Ovary (tissue), 10 donors: ENCODE data around the gene TET3. TPM values are rescaled to one million over a fixed set of nuclear protein-coding genes. Genes with fewer than 3 reads are reported as not detected.

ENCODE experiments used
- DNase-seq, 5 donors: peaks; one replicate each; pipeline ENCODE4 v3.0.0-alpha.2; 2019 to 2020
- H3K27ac ChIP-seq, 2 donors: fragments of 200-600 bp; one replicate each; pipeline versions ENCODE4 v1.5.1 to v1.8.0; 2019 to 2022
- H3K27me3 ChIP-seq: fragments of 200-600 bp; one replicate; pipeline ENCODE4 v1.8.0; 2022
- H3K36me3 ChIP-seq: fragments of 200-600 bp; sonication (generic); one replicate; pipeline ENCODE4 v1.5.1; 2019
- H3K4me1 ChIP-seq: one replicate; pipeline ENCODE4 v1.8.1; 2013; ENCODE audit warnings: mild to moderate bottlenecking, moderate library complexity; ENCODE audit not compliant: insufficient read depth
- H3K4me3 ChIP-seq: fragments of 200-600 bp; sonication (generic); one replicate; pipeline ENCODE4 v1.5.1; 2017
- H3K9me3 ChIP-seq, 2 donors: fragments of 200-600 bp in 1 of 2; sonication (generic) in 1 of 2; one replicate each; pipeline versions ENCODE4 v1.5.1 to v1.8.1; 2013 to 2019; ENCODE audit warnings: mild to moderate bottlenecking in 1 of 2, moderate library complexity in 1 of 2
- EP300 ChIP-seq: sonication (generic); formaldehyde crosslinking; IDR thresholded peaks from one replicate; pipeline ENCODE4 v1.6.1; 2017; ENCODE audit warnings: antibody characterized with exemption
- POLR2A ChIP-seq: fragments of 450-650 bp; IDR thresholded peaks from one replicate; pipeline ENCODE4 v1.6.1; 2017; ENCODE audit warnings: antibody characterized with exemption, mild to moderate bottlenecking, moderate library complexity
- WGBS, 3 donors: extraction: QIAGEN DNeasy Blood & Tissue Kit in 1 of 3; methylation state at CpG; one replicate each; pipeline versions ENCODE4 v1.1.5 to v1.1.7; 2013 to 2017; 5-methylcytosine and 5-hydroxymethylcytosine counted together
- intact Hi-C, 4 donors: fragments of 100-400 bp; cut with DNase I; formaldehyde crosslinking; loops; one replicate each; pipeline versions ENCODE4 v1.11.0 to v1.15.1; 2022 to 2023
- long read RNA-seq, 3 donors: library from polyadenylated mRNA in 2 of 3; unstranded in 2 of 3; transcript quantifications; one replicate each; pipeline ENCODE4 v2.0.0 and lab custom pipeline, GENCODE V29; 2021 to 2026
- polyA plus RNA-seq, 2 donors: library from polyadenylated mRNA; stranded (reverse); fragments of 200-250 nt in 1 of 2; fragments of 350-450 nt in 1 of 2; fragmentation: Illumina TruSeq in 1 of 2; extraction: RNeasy Lipid Tissue Mini Kit (QIAGEN cat#74804) in 1 of 2; gene quantifications; one replicate each; pipeline ENCODE4 v1.2.3, GENCODE V29; 2013 to 2014
- total RNA-seq, 7 donors: library from RNA; depleted of rRNA in 2 of 7; stranded (reverse); fragments of >200 nt in 2 of 7; fragmentation: NEBNext Ultra II Directional in 3 of 7; extraction: Animal tissue kit (Norgen Biotek cat#: 25700) in 3 of 7; gene quantifications; one replicate each; pipeline versions ENCODE4 v1.1.0 to v1.2.4, GENCODE V29; 2016 to 2023
- TF ChIP-seq, protein P1 (sequence below), 3 donors: fragments of 450-650 bp in 2 of 3; fragments of 200-600 bp in 1 of 3; IDR thresholded peaks; one replicate each; pipeline versions ENCODE4 v1.5.1 to v1.8.0; 2016 to 2022; ENCODE audit warnings: antibody characterized with exemption in 3 of 3, mild to moderate bottlenecking in 1 of 3
- donor health status: DM: no; HTN: no; CAD: no; lungs with moderate emphysema.
- donor health status: DM: no; HTN: no; CAD: no.
- donor health status: Bipolar disorder and iron deficiency.
- donor health status: DM: yes; HTN: yes; CAD: no.
- donor health status: DM: no; HTN: no; CAD: no.
- donor health status: DM: yes; HTN: yes; CAD: no.

TET3 gene
- 10 to 100 TPM in 2 of 7 donors, 1 to 10 TPM in 5; 5.1 to 13.5 (median 7.9) TPM for total RNA-seq
- 1 to 10 TPM; 2.6 to 3.3 TPM for polyA plus RNA-seq
- long read RNA-seq, donor 1, partial matches to known transcripts, result 1 of 6 reads
- long read RNA-seq, donor 1, other reads (novel, unspliced or antisense), result 5 of 6 reads
- long read RNA-seq, donor 2, result 0 reads
- long read RNA-seq, donor 3, partial matches to known transcripts, result 0 of 6 reads
- long read RNA-seq, donor 3, other reads (novel, unspliced or antisense), result 6 of 6 reads

DNA sequence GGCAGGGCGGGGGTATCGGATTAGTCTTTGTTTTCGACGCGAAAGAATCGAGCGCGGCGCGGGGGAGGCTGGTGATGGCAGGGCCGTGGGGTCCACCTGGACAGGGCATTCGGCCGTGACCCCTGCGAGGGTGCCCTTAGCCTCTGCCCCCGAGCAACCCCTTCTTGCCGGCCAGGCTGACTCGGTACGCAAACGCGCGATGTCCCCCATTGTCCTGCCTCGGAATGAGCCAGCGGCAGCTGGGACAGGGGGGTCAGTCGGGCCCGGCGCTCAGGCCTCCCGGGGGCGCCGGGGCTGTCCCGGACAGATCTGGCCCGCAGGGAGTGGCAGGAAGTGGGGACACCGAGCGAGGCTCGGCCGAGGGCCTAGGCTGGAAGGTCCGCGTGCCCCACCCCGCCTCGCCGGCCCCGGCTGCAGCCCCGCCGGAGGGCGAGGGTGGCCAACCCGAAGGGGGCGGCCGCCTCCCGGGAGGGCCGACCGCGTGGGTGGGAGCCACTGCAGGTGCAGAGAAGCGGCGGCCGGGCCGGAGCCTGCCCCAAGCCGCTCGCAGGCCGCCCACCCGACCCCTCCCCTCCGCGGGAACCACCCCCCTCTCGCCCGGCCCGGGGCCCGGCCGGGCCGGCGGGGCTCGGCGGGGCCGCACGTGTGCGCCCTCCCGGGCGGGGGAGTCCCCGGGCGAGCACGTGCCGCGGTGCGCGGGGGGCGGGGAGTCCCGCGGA is at the start of gene TET3:
TET3 (plus strand) TSS at position 708 of the 719 bp plus-strand sequence. CDS start 1,494 bp downstream, outside the sequence.
- intact Hi-C loops, result loop anchor here in 1 of 4 donors (2.0 kb wide), 1 partner anchor 16 kb away; no protein-coding TSS in a partner anchor
- Histone ChIP-seq H3K4me3 (peak within 1 kb of the TSS; percentile 51), H3K9me3 (no peaks in the 10 kb centered on the region), H3K27me3 (no peaks in the 10 kb centered on the region), H3K36me3 (no peaks in the 10 kb centered on the region), H3K27ac (peak within 1 kb of the TSS in 1 of 2 donors; percentile 40), H3K4me1 (peaks cover 16% of the 10 kb centered on the region)
- 1 to 2% (median 2%) methylated on average over 32 to 80 of the region's 85 CpGs for WGBS, 3 donors
- peak in 4 of 5 donors; percentile 49 to 70 (median 54) for DNase-seq
- TF ChIP-seq EP300 (no peak), POLR2A (no peak)
- TF ChIP-seq, protein P1, sequence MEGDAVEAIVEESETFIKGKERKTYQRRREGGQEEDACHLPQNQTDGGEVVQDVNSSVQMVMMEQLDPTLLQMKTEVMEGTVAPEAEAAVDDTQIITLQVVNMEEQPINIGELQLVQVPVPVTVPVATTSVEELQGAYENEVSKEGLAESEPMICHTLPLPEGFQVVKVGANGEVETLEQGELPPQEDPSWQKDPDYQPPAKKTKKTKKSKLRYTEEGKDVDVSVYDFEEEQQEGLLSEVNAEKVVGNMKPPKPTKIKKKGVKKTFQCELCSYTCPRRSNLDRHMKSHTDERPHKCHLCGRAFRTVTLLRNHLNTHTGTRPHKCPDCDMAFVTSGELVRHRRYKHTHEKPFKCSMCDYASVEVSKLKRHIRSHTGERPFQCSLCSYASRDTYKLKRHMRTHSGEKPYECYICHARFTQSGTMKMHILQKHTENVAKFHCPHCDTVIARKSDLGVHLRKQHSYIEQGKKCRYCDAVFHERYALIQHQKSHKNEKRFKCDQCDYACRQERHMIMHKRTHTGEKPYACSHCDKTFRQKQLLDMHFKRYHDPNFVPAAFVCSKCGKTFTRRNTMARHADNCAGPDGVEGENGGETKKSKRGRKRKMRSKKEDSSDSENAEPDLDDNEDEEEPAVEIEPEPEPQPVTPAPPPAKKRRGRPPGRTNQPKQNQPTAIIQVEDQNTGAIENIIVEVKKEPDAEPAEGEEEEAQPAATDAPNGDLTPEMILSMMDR (IDR thresholded peaks at IDR 0.05), result no peak

DNA sequence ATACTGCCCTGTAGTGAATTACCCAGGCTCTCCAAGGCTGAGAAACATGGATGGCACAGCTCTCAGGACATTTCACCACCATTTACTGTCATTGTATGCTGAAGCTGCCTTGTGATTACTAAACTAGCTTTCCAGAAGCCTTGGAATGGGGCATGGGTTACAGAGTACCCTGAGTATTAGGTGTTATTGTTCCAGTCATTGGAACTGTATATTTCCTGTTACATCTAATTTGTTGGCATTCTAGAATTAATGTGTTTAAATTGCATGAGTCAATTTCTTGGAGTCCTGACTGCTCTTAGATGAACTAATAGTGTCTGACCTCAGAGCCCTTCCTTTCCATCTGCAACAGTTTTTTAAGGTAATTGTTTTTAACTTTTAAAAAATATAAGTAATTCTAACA is 49.1 kb upstream of the TET3 start:
- H3K9me3 ChIP-seq, result no peaks in the 10 kb centered on the region
- no peak overlapping the region for H3K4me3 ChIP-seq
- DNase-seq, result no peak
- no peak overlapping the region for H3K27ac ChIP-seq
- H3K36me3 ChIP-seq, result no peaks in the 10 kb centered on the region
- H3K4me1 ChIP-seq, result peaks cover 5% of the 10 kb centered on the region
- TF ChIP-seq POLR2A (no peak), EP300 (no peak)
- TF ChIP-seq, protein P1 (IDR thresholded peaks at IDR 0.05), result no peak
- no peaks in the 10 kb centered on the region for H3K27me3 ChIP-seq
- intact Hi-C loops, result no loop called here

- TF ChIP-seq, protein P1 (IDR thresholded peaks at IDR 0.05), result no peak
- no peak for TF ChIP-seq EP300
- no peak for TF ChIP-seq POLR2A
- Histone ChIP-seq H3K9me3 (no peaks in the 10 kb centered on the region), H3K4me1 (peaks cover 8% of the 10 kb centered on the region), H3K27ac (no peak overlapping the region), H3K36me3 (no peaks in the 10 kb centered on the region), H3K27me3 (no peaks in the 10 kb centered on the region), H3K4me3 (no peak overlapping the region)
- 85 to 90% (median 88%) methylated on average over 4 of the region's 4 CpGs for WGBS, 3 donors
- no peak for DNase-seq
- intact Hi-C loops, result no loop called here
Observed at GRCh38 chr2:73937103-73937885, 47.4 kb upstream of the TET3 start.

DNA sequence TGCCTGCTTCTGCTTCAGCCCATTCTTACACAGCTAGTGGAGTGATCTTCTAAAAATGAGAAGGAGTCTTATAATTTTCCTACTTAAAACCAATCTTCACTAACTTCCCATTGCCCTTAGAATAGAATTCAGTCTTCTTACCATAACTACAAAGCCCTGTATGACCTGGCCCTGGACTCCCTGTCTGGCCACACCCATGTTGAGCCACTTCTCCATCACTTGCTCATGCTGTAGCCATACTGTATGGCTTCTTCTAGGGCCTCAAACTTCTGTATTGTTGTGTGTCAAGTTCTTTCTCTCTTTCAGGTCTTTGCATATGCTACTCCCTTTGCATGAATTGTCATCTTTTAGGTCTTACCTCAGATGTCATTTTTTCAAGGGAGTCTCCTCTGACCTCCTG is 46.8 kb upstream of the TET3 start:
- no peak overlapping the region for H3K27ac ChIP-seq
- no peak for DNase-seq
- TF ChIP-seq POLR2A, result no peak
- H3K4me1 ChIP-seq, result peaks cover 8% of the 10 kb centered on the region
- no peaks in the 10 kb centered on the region for H3K9me3 ChIP-seq
- no peaks in the 10 kb centered on the region for H3K36me3 ChIP-seq
- H3K27me3 ChIP-seq, result no peaks in the 10 kb centered on the region
- intact Hi-C loops, result no loop called here
- H3K4me3 ChIP-seq, result no peak overlapping the region
